HCT116 (cell line): ENCODE results near the gene HNRNPA2B1. TPM values are rescaled to one million over a fixed set of nuclear protein-coding genes. Genes with fewer than 3 reads are reported as not detected.
"Not testable (repeated sequence)": the region's sequence is repeated elsewhere in the genome, so short reads cannot be mapped to it uniquely, and the experiment has no call there.

Source experiments
- ATAC-seq: fragments of 200-7000 bp; cut with Tn5 transposase; 2 replicates; pipeline ENCODE4 v1.9.1; 2020; ENCODE audit warnings: mild to moderate bottlenecking, moderate library complexity
- BruUV-seq: library from RNA; stranded (reverse); fragments of 400-500 nt; replicated peaks from 2 replicates; lab custom pipeline; 2021; lab: Mats Ljungman, UMichigan
- CTCF ChIA-PET: fragments of 300-600 bp; sonication (Branson Sonifier 250); formaldehyde crosslinking; loops from one replicate; lab custom pipeline; 2021; ENCODE audit warnings: antibody characterized with exemption; lab: Charles Lee
- POLR2A ChIA-PET: fragments of 300-600, 350-600 bp; sonication (Branson Sonifier 250); formaldehyde crosslinking; loops from one replicate; lab custom pipeline; 2021; ENCODE audit warnings: antibody characterized with exemption; lab: Charles Lee
- RAD21 ChIA-PET, 2 experiments: fragments of 300-600 bp; sonication (Branson Sonifier 250); formaldehyde crosslinking; loops; one replicate each; lab custom pipeline; 2023; ENCODE audit warnings: low total read pairs in 2 of 2; ENCODE audit not compliant: uncharacterized antibody in 2 of 2, unreplicated experiment in 2 of 2, low non-redundant PET in 1 of 2; lab: Charles Lee
- DNase-seq: peaks from one replicate; pipeline ENCODE4 v3.0.0-alpha.2; 2010; ENCODE audit warnings: low read depth, low spot score
- H2AFZ ChIP-seq: fragments of 200-600 bp; shearing (Covaris generic), sonication (generic); 2 replicates; pipeline ENCODE4 v1.6.1; 2017; ENCODE audit warnings: low read depth, mixed run types, mixed read lengths, antibody characterized with exemption, low read length; ENCODE audit not compliant: poor library complexity, severe bottlenecking
- H3K27ac ChIP-seq: 2 replicates; pipeline ENCODE4 v1.5.1; 2012; ENCODE audit warnings: low read depth, low read length
- H3K27me3 ChIP-seq: fragments of 200-600 bp; sonication (generic); 2 replicates; pipeline ENCODE4 v1.6.1; 2016; ENCODE audit warnings: mixed run types, low read length, mixed read lengths; ENCODE audit not compliant: insufficient read depth
- H3K36me3 ChIP-seq, 2 experiments: fragments of 200-500 bp in 1 of 2; fragments of 200-600 bp in 1 of 2; sonication (Bioruptor generic) in 1 of 2; sonication (generic) in 1 of 2; 2 replicates each; pipeline versions ENCODE4 v1.5.1 to v1.6.1; 2014 to 2016; ENCODE audit warnings: low read length in 2 of 2, inconsistent platforms in 1 of 2, mixed read lengths in 1 of 2, mixed run types in 1 of 2; ENCODE audit not compliant: insufficient read depth in 2 of 2, control insufficient read depth in 1 of 2
- H3K4me1 ChIP-seq, 2 experiments: fragments of 200-600 bp in 1 of 2; sonication (generic) in 1 of 2; 2 replicates each; pipeline versions ENCODE4 v1.5.1 to v1.6.1; 2012 to 2017; ENCODE audit warnings: low read length in 2 of 2, inconsistent platforms in 1 of 2, mild to moderate bottlenecking in 1 of 2, mixed read lengths in 1 of 2, mixed run types in 1 of 2, moderate library complexity in 1 of 2; ENCODE audit not compliant: insufficient read depth in 2 of 2, control insufficient read depth in 1 of 2
- H3K4me2 ChIP-seq: fragments of 200-600 bp; sonication (generic); 2 replicates; pipeline ENCODE4 v1.6.1; 2017; ENCODE audit warnings: mixed run types, low read length, mixed read lengths
- H3K4me3 ChIP-seq, 2 experiments: fragments of 200-600 bp in 1 of 2; sonication (generic) in 1 of 2; replicated peaks in 1 of 2; 2 replicates each; pipeline ENCODE4 v1.5.1; 2011 to 2016; ENCODE audit warnings: low read length in 2 of 2, control low read depth in 1 of 2, low read depth in 1 of 2, mild to moderate bottlenecking in 1 of 2, mixed read lengths in 1 of 2, mixed run types in 1 of 2
- H3K79me2 ChIP-seq: fragments of 200-600 bp; sonication (generic); 2 replicates; pipeline ENCODE4 v1.6.1; 2017; ENCODE audit warnings: mild to moderate bottlenecking, mixed run types, low read length, moderate library complexity, mixed read lengths; ENCODE audit not compliant: insufficient read depth
- H3K9ac ChIP-seq: fragments of 200-600 bp; sonication (generic); 2 replicates; pipeline ENCODE4 v1.6.1; 2016; ENCODE audit warnings: low read length, mixed read lengths
- H3K9me2 ChIP-seq: fragments of 200-600 bp; sonication (generic), shearing (Covaris generic); 2 replicates; pipeline ENCODE4 v1.6.1; 2017; ENCODE audit warnings: mixed run types, mild to moderate bottlenecking, moderate library complexity; ENCODE audit not compliant: insufficient read depth
- H3K9me3 ChIP-seq, 2 experiments: fragments of 200-500 bp in 1 of 2; fragments of 200-600 bp in 1 of 2; sonication (Bioruptor generic) in 1 of 2; sonication (generic) in 1 of 2; 2 replicates each; pipeline ENCODE4 v1.6.1; 2014 to 2017; ENCODE audit warnings: low read length in 2 of 2, mixed read lengths in 2 of 2, inconsistent platforms in 1 of 2, low read depth in 1 of 2, mild to moderate bottlenecking in 1 of 2, mixed run types in 1 of 2, moderate library complexity in 1 of 2; ENCODE audit not compliant: control insufficient read depth in 1 of 2, insufficient read depth in 1 of 2
- H4K20me1 ChIP-seq: fragments of 200-600 bp; sonication (generic), shearing (Covaris generic); 2 replicates; pipeline ENCODE4 v1.6.1; 2017; ENCODE audit warnings: mixed run types, mild to moderate bottlenecking, moderate library complexity; ENCODE audit not compliant: insufficient read depth
- CBX3 ChIP-seq: IDR thresholded peaks from 2 replicates; pipeline ENCODE4 v1.6.1; 2012; ENCODE audit warnings: low read depth
- EZH2phosphoT487 ChIP-seq: fragments of 200-600 bp; IDR thresholded peaks from 2 replicates; pipeline ENCODE4 v1.6.1; 2018; ENCODE audit warnings: antibody characterized with exemption, borderline replicate concordance
- JUND ChIP-seq: IDR thresholded peaks from 2 replicates; pipeline ENCODE4 v1.6.1; 2012
- POLR2A ChIP-seq: IDR thresholded peaks from 2 replicates; pipeline ENCODE4 v1.7.0; 2011; ENCODE audit warnings: borderline replicate concordance; ENCODE audit not compliant: insufficient read depth, insufficient read length; ENCODE audit errors: extremely low read depth
- POLR2AphosphoS5 ChIP-seq: IDR thresholded peaks from 2 replicates; pipeline ENCODE4 v1.6.1; 2011; ENCODE audit warnings: mild to moderate bottlenecking, low read depth, low read length, moderate library complexity
- RAD21 ChIP-seq: IDR thresholded peaks from 2 replicates; pipeline ENCODE4 v1.6.1; 2012; ENCODE audit warnings: low read depth, mild to moderate bottlenecking
- SRF ChIP-seq: IDR thresholded peaks from 2 replicates; pipeline ENCODE4 v1.6.1; 2012; ENCODE audit warnings: low read depth
- TCF7L2 ChIP-seq: IDR thresholded peaks from 2 replicates; pipeline ENCODE4 v1.7.0; 2011; ENCODE audit warnings: borderline replicate concordance, inconsistent platforms; ENCODE audit not compliant: insufficient read depth, insufficient read length; ENCODE audit errors: extremely low read depth
- ZBTB33 ChIP-seq: IDR thresholded peaks from 2 replicates; pipeline ENCODE4 v1.6.1; 2011; ENCODE audit warnings: mild to moderate bottlenecking, low read length, moderate library complexity; ENCODE audit not compliant: insufficient replicate concordance; ENCODE audit errors: extremely low read depth
- intact Hi-C: fragments of 100-400 bp; cut with micrococcal nuclease; formaldehyde crosslinking; loops from 2 replicates; pipeline ENCODE4 v1.10.0; 2022
- total RNA-seq: library from RNA; stranded (reverse); gene quantifications from one replicate; pipeline ENCODE4 v1.2.1, GENCODE V29; 2021; ENCODE audit not compliant: unreplicated experiment

HNRNPA2B1 gene
- total RNA-seq, 1 experiment from 2014 or later: 870 TPM

- DNase-seq: no peak
- ChIA-PET CTCF (interaction anchor here (1.2 kb wide), 1 partner anchor 302 kb away, joined by 4 read pairs; no protein-coding TSS in a partner anchor), RAD21 (no interaction called here), POLR2A (interaction anchor here (0.6 to 1.3 kb wide), 3 partner anchors 37 to 112 kb away, joined by 3 to 5 read pairs (median 4); no protein-coding TSS in a partner anchor)
- no peaks in the 10 kb centered on the region for H3K9me3 ChIP-seq
- no TSS peak for BruUV-seq
- no peak overlapping the region for H3K4me3 ChIP-seq
- peaks cover 0 to 15% of the 10 kb centered on the region in 2 experiments; a peak in 2 of 4 replicates for H3K4me1 ChIP-seq
- H4K20me1 ChIP-seq: peaks cover 91% of the 10 kb centered on the region
- no peak overlapping the region for H3K27ac ChIP-seq
- H3K27me3 ChIP-seq: no peaks in the 10 kb centered on the region
- ATAC-seq: no peak
- H2AFZ ChIP-seq: no peak overlapping the region
- H3K79me2 ChIP-seq: peaks cover 100% of the 10 kb centered on the region
- no peak overlapping the region for H3K9ac ChIP-seq
- no peak for TF ChIP-seq CBX3
- TF ChIP-seq JUND: peak; percentile 10; the same call in 1 of the 2 replicates
- no peak for TF ChIP-seq SRF
- TF ChIP-seq TCF7L2: no peak
- TF ChIP-seq EZH2phosphoT487: no peak
- TF ChIP-seq POLR2A: no peak
- no peak for TF ChIP-seq RAD21
- no peak for TF ChIP-seq ZBTB33
- TF ChIP-seq POLR2AphosphoS5: peak; percentile 36; the same call in 1 of the 2 replicates
- TF ChIP-seq, all 23 proteins: peak for 2
- Histone ChIP-seq H3K4me2 (no peak overlapping the region), H3K9me2 (no peaks in the 10 kb centered on the region), H3K36me3 (peaks cover 83 to 90% of the 10 kb centered on the region in 2 experiments)
- intact Hi-C loops: no loop called here
Observed at GRCh38 chr7:26195182-26195581, 5.4 kb downstream of the HNRNPA2B1 start.

GRCh38 chr7:26194764-26195163, 5.8 kb downstream of the HNRNPA2B1 start:
- peaks cover 100% of the 10 kb centered on the region for H3K79me2 ChIP-seq
- H3K4me3 ChIP-seq, H3K27ac ChIP-seq, RAD21 ChIA-PET, H3K27me3 ChIP-seq, BruUV-seq, H3K4me2 ChIP-seq, intact Hi-C loops, H3K9me3 ChIP-seq, DNase-seq, H3K9me2 ChIP-seq, H2AFZ ChIP-seq, H3K9ac ChIP-seq: not testable (repeated sequence)
- peaks cover 88 to 91% of the 10 kb centered on the region in 2 experiments for H3K36me3 ChIP-seq
- peaks cover 93% of the 10 kb centered on the region for H4K20me1 ChIP-seq
- CTCF ChIA-PET: interaction anchor here (1.2 kb wide), 1 partner anchor 302 kb away, joined by 4 read pairs; no protein-coding TSS in a partner anchor
- POLR2A ChIA-PET: interaction anchor here (0.6 to 1.3 kb wide), 3 partner anchors 37 to 112 kb away, joined by 3 to 5 read pairs (median 4); no protein-coding TSS in a partner anchor
- 0 out of 2 replicates have a peak, but pooled peaks have one; percentile 3 for ATAC-seq
- H3K4me1 ChIP-seq: peaks cover 0 to 15% of the 10 kb centered on the region in 2 experiments; a peak in 2 of 4 replicates
